ENCODE results near the gene RHOF.
"Not testable (repeated sequence)": the region's sequence is repeated elsewhere in the genome, so short reads cannot be mapped to it uniquely, and the experiment has no call there.

The RHOF gene

GRCh38 chr12:121791671-121792551, 1.6 kb downstream of the RHOF start:
- DNase-seq = peak; percentile 72

- DNase-seq = not testable (repeated sequence)
Observed at GRCh38 chr12:121790785-121791184, 2.7 kb downstream of the RHOF start.

- peak; percentile 96 for DNase-seq
Observed at GRCh38 chr12:121789800-121790728, 3.4 kb downstream of the RHOF start.

- DNase-seq = peak; percentile 66
Observed at GRCh38 chr12:121789233-121789781, 4.2 kb downstream of the RHOF start.

- DNase-seq = no peak
Observed at GRCh38 chr12:121788176-121788818, 5.2 kb downstream of the RHOF start.

- peak; percentile 79 for DNase-seq
Observed at GRCh38 chr12:121787063-121788025, 6.1 kb downstream of the RHOF start.

GRCh38 chr12:121786440-121786825, 7.1 kb downstream of the RHOF start:
- peak; percentile 49 for DNase-seq

- no peak for DNase-seq
Observed at GRCh38 chr12:121784460-121784859, 9.0 kb downstream of the RHOF start.

GRCh38 chr12:121783766-121784165, 9.7 kb downstream of the RHOF start:
- no peak for DNase-seq

GRCh38 chr12:121781998-121782979, 11.2 kb downstream of the RHOF start:
- peak; percentile 60 for DNase-seq

GRCh38 chr12:121781484-121781997, 11.9 kb downstream of the RHOF start:
- DNase-seq = no peak

GRCh38 chr12:121780429-121780828, 13.1 kb downstream of the RHOF start:
- DNase-seq = no peak

GRCh38 chr12:121779422-121779895, 14.0 kb downstream of the RHOF start:
- no peak for DNase-seq

GRCh38 chr12:121778567-121779421, 14.7 kb downstream of the RHOF start:
- no peak for DNase-seq

GRCh38 chr12:121776190-121777098, 17.0 kb downstream of the RHOF start:
- peak; percentile 88 for DNase-seq

GRCh38 chr12:121775501-121775900, 18.0 kb downstream of the RHOF start:
- no peak for DNase-seq

- DNase-seq = no peak
Observed at GRCh38 chr12:121774968-121775474, 18.5 kb downstream of the RHOF start.

All from CD4-positive, alpha-beta T cell treated with Interleukin-21 for 1 hour (primary cell).